HepG2 (cell line): Measurements from ENCODE around the gene MAP7D3. TPM values are rescaled to one million over a fixed set of nuclear protein-coding genes. Genes with fewer than 3 reads are reported as not detected.

Experiments
- ATAC-seq: fragments of 200-7000 bp; cut with Tn5 transposase; 3 replicates; pipeline ENCODE4 v1.9.1; 2020; ENCODE audit warnings: mild to moderate bottlenecking, moderate library complexity
- BruUV-seq: library from RNA; stranded (reverse); fragments of 400-500 nt; replicated peaks from 2 replicates; lab custom pipeline; 2021; lab: Mats Ljungman, UMichigan
- CTCF ChIA-PET: fragments of 300-600 bp; formaldehyde crosslinking; extraction: SDS; loops from one replicate; lab custom pipeline; 2021; ENCODE audit warnings: low total read pairs, inconsistent platforms, low intra/inter-chr PET ratio; lab: Yijun Ruan, JAX
- POLR2A ChIA-PET: fragments of 350-600 bp; sonication (Branson Sonifier 250); formaldehyde crosslinking; loops from one replicate; lab custom pipeline; 2020; ENCODE audit warnings: antibody characterized with exemption, inconsistent platforms; lab: Yijun Ruan, JAX
- DNase-seq: peaks from one replicate; pipeline ENCODE4 v3.0.0-alpha.2; 2015; ENCODE audit warnings: low spot score
- FAIRE-seq: peaks from 3 replicates; lab custom pipeline; 2011; peaks lifted over from hg19 to GRCh38; lab: Jason Lieb, UNC
- H2AFZ ChIP-seq: one replicate; pipeline ENCODE4 v1.6.1; 2011; ENCODE audit warnings: low read length, inconsistent platforms
- H3K27ac ChIP-seq: fragments of 300-600 bp; 3 replicates; pipeline ENCODE4 v1.8.0; 2011; ENCODE audit warnings: mixed run types, mild to moderate bottlenecking, mixed read lengths, low read length, inconsistent platforms; ENCODE audit not compliant: insufficient read depth; ENCODE audit errors: extremely low read length
- H3K27me3 ChIP-seq, 2 experiments: fragments of 200-600 bp in 1 of 2; 2 replicates in 1 of 2; 3 replicates in 1 of 2; pipeline versions ENCODE4 v1.6.0 to v1.8.0; 2011; ENCODE audit warnings: low read length in 2 of 2, mild to moderate bottlenecking in 2 of 2, moderate library complexity in 2 of 2, inconsistent platforms in 1 of 2; ENCODE audit not compliant: insufficient read depth in 2 of 2, control insufficient read depth in 1 of 2
- H3K36me3 ChIP-seq, 2 experiments: fragments of 200-600 bp in 1 of 2; replicated peaks in 1 of 2; 2 replicates in 1 of 2; 3 replicates in 1 of 2; pipeline versions ENCODE4 v1.5.1 to v1.8.0; 2011; ENCODE audit warnings: low read length in 2 of 2, inconsistent platforms in 1 of 2; ENCODE audit not compliant: insufficient read depth in 2 of 2, control insufficient read depth in 1 of 2
- H3K4me1 ChIP-seq: 2 replicates; pipeline ENCODE4 v1.5.1; 2012; ENCODE audit warnings: low read length, inconsistent platforms; ENCODE audit not compliant: insufficient read depth
- H3K4me2 ChIP-seq: 2 replicates; pipeline ENCODE4 v1.6.0; 2011; ENCODE audit warnings: low read depth, low read length, inconsistent platforms
- H3K4me3 ChIP-seq, 3 experiments: fragments of 200-600 bp in 1 of 3; sonication (generic), shearing (Covaris generic) in 1 of 3; replicated peaks in 1 of 3; 2 replicates each; pipeline ENCODE4 v1.5.1; 2011 to 2016; ENCODE audit warnings: low read length in 3 of 3, inconsistent platforms in 2 of 3, low read depth in 2 of 3, mild to moderate bottlenecking in 2 of 3, control low read depth in 1 of 3, mixed read lengths in 1 of 3; ENCODE audit not compliant: insufficient read depth in 1 of 3
- H3K79me2 ChIP-seq: one replicate; pipeline ENCODE4 v1.6.1; 2011; ENCODE audit warnings: low read length, inconsistent platforms; ENCODE audit not compliant: insufficient read depth
- H3K9ac ChIP-seq: 2 replicates; pipeline ENCODE4 v1.6.0; 2011; ENCODE audit warnings: mild to moderate bottlenecking, low read depth, low read length, inconsistent platforms; ENCODE audit not compliant: insufficient read depth
- H3K9me3 ChIP-seq: 2 replicates; pipeline ENCODE4 v1.5.1; 2012; ENCODE audit warnings: mild to moderate bottlenecking, low read length
- H4K20me1 ChIP-seq: 2 replicates; pipeline ENCODE4 v1.6.0; 2011; ENCODE audit warnings: inconsistent platforms, mild to moderate bottlenecking, low read length, moderate library complexity; ENCODE audit not compliant: insufficient read depth
- FOXK2 ChIP-seq: fragments of 450-650 bp; IDR thresholded peaks from 2 replicates; pipeline ENCODE4 v1.6.1; 2016
- NR2F6 ChIP-seq, 2 experiments: IDR thresholded peaks; 2 replicates each; pipeline ENCODE4 v1.6.1; 2016; ENCODE audit warnings: antibody characterized with exemption in 1 of 2, mild to moderate bottlenecking in 1 of 2
- PCBP1 ChIP-seq: fragments of 200-400 bp; formaldehyde crosslinking; IDR thresholded peaks from 2 replicates; pipeline ENCODE4 v1.6.1; 2017; ENCODE audit warnings: mild to moderate bottlenecking, low read depth, low read length, borderline replicate concordance
- PHB2 ChIP-seq: fragments of 450-650 bp; IDR thresholded peaks from 2 replicates; pipeline ENCODE4 v1.6.1; 2018; ENCODE audit not compliant: partially characterized antibody
- SMAD3 ChIP-seq: sonication (generic); formaldehyde crosslinking; IDR thresholded peaks from 2 replicates; pipeline ENCODE4 v1.4.0; 2020; ENCODE audit warnings: missing genetic modification reagents
- ZNF33A ChIP-seq: sonication (generic); formaldehyde crosslinking; IDR thresholded peaks from 2 replicates; pipeline ENCODE4 v1.5.1; 2020; ENCODE audit warnings: missing genetic modification reagents, mild to moderate bottlenecking, moderate library complexity, borderline replicate concordance
- ZNF354B ChIP-seq: sonication (generic); formaldehyde crosslinking; IDR thresholded peaks from 2 replicates; pipeline ENCODE4 v1.8.0; 2022; ENCODE audit warnings: mild to moderate bottlenecking, missing genetic modification reagents
- ZNF644 ChIP-seq: IDR thresholded peaks from 2 replicates; pipeline ENCODE4 v1.6.1; 2016; ENCODE audit warnings: low read depth
- WGBS: methylation state at CpG from one replicate; pipeline ENCODE4 v1.1.6; 2017; ENCODE audit warnings: low lambda C conversion rate; 5-methylcytosine and 5-hydroxymethylcytosine counted together
- in situ Hi-C: cut with HindIII; loops from 2 replicates; pipeline ENCODE4 v1.10.0; 2017; ENCODE audit warnings: low pct_unique_long_range_greater_than_20kb; ENCODE audit not compliant: extremely low pct_ligation_motif_present
- intact Hi-C: fragments of 100-400 bp; cut with micrococcal nuclease; formaldehyde crosslinking; loops from one replicate; pipeline ENCODE4 v1.10.0; 2022; ENCODE audit not compliant: unreplicated experiment
- polyA plus RNA-seq, 8 experiments: library from polyadenylated mRNA; depleted of rRNA in 3 of 8; stranded (reverse) in 7 of 8; unstranded in 1 of 8; fragments of >200 nt; fragmentation: Illumina TruSeq in 4 of 8; extraction: Trizol in 4 of 8; gene quantifications; 2 replicates each; pipeline versions ENCODE4 v1.2.1 to v1.2.3, GENCODE V29; 2011 to 2016; ENCODE audit warnings: low read depth in 4 of 8, missing spikeins in 1 of 8, mixed read lengths in 1 of 8; ENCODE audit not compliant: insufficient read depth in 1 of 8
- total RNA-seq, 5 experiments: library from RNA; depleted of rRNA; stranded (reverse); fragments of >200 nt; fragmentation: Illumina TruSeq; extraction: Trizol; gene quantifications; 2 replicates each; pipeline ENCODE4 v1.2.3, GENCODE V29; 2016; ENCODE audit warnings: low read depth in 1 of 5
- TF ChIP-seq, protein P1 (sequence below): sonication (generic); formaldehyde crosslinking; IDR thresholded peaks from 2 replicates; pipeline ENCODE4 v1.4.0; 2020; ENCODE audit warnings: mild to moderate bottlenecking, missing genetic modification reagents
- TF ChIP-seq, protein P2 (sequence below), 2 experiments: sonication (generic) in 1 of 2; formaldehyde crosslinking in 1 of 2; IDR thresholded peaks; 2 replicates each; pipeline versions ENCODE4 v1.4.0 to v1.6.1; 2018 to 2020; ENCODE audit warnings: missing genetic modification reagents in 2 of 2, borderline replicate concordance in 1 of 2, low read depth in 1 of 2, mild to moderate bottlenecking in 1 of 2, missing biosample characterization in 1 of 2

MAP7D3 gene
- total and polyA plus RNA-seq, 2 of the 13 experiments (the other 11 are each of a cell fraction or from before 2014, with no cell fraction given) = not detected

DNA sequence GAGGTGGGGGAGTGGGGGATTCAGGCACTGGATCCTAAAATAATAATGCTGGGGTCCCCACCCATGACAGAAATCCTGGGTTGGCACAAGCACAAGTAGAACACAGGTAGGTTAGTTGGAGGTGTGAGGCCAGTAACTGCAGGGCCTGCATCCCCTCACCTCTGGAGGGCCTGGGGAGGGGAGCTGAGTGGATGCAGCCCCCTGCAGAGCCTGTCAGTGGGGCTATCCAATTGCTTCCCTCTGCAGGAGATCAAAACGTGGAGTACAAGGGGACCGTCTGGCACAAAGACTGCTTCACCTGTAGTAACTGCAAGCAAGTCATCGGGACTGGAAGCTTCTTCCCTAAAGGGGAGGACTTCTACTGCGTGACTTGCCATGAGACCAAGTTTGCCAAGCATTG lies 43.7 kb downstream of the MAP7D3 start:
- H2AFZ ChIP-seq = no peak overlapping the region
- H3K4me1 ChIP-seq = no peaks in the 10 kb centered on the region
- H3K9ac ChIP-seq = no peak overlapping the region
- H3K27me3 ChIP-seq = no peaks in the 10 kb centered on the region; a peak in 2 of 5 replicates
- ChIA-PET CTCF (no interaction called here), POLR2A (no interaction called here)
- ATAC-seq (no peak), FAIRE-seq (no peak), DNase-seq (no peak)
- in situ Hi-C loops (no loop called here), intact Hi-C loops (loop anchor here (5.0 kb wide), 1 partner anchor 180 kb away; no protein-coding TSS in a partner anchor)
- no peaks in the 10 kb centered on the region for H3K36me3 ChIP-seq
- TF ChIP-seq, protein P1, sequence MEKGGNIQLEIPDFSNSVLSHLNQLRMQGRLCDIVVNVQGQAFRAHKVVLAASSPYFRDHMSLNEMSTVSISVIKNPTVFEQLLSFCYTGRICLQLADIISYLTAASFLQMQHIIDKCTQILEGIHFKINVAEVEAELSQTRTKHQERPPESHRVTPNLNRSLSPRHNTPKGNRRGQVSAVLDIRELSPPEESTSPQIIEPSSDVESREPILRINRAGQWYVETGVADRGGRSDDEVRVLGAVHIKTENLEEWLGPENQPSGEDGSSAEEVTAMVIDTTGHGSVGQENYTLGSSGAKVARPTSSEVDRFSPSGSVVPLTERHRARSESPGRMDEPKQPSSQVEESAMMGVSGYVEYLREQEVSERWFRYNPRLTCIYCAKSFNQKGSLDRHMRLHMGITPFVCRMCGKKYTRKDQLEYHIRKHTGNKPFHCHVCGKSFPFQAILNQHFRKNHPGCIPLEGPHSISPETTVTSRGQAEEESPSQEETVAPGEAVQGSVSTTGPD (CRISPR knock-in tag) = no peak
- TF ChIP-seq SMAD3 (CRISPR knock-in tag) (no peak), FOXK2 (no peak), ZNF644 (no peak), PHB2 (no peak), ZNF354B (CRISPR knock-in tag) (no peak), NR2F6 (IDR thresholded peaks at IDR 0.05) (no peak), NR2F6 (CRISPR knock-in tag; IDR thresholded peaks at IDR 0.05) (no peak), PCBP1 (no peak), ZNF33A (no peak)
- TF ChIP-seq, protein P2, sequence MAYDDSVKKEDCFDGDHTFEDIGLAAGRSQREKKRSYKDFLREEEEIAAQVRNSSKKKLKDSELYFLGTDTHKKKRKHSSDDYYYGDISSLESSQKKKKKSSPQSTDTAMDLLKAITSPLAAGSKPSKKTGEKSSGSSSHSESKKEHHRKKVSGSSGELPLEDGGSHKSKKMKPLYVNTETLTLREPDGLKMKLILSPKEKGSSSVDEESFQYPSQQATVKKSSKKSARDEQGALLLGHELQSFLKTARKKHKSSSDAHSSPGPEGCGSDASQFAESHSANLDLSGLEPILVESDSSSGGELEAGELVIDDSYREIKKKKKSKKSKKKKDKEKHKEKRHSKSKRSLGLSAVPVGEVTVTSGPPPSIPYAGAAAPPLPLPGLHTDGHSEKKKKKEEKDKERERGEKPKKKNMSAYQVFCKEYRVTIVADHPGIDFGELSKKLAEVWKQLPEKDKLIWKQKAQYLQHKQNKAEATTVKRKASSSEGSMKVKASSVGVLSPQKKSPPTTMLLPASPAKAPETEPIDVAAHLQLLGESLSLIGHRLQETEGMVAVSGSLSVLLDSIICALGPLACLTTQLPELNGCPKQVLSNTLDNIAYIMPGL (CRISPR knock-in tag; IDR thresholded peaks at IDR 0.05; ENCODE audit: borderline replicate concordance in 1 of 2, low read depth in 1 of 2) = no peak
- no peak overlapping the region for H3K4me2 ChIP-seq
- no peaks in the 10 kb centered on the region for H3K9me3 ChIP-seq
- no peaks in the 10 kb centered on the region for H3K79me2 ChIP-seq
- no peaks in the 10 kb centered on the region for H4K20me1 ChIP-seq
- no CpG with 5 or more reads among the region's 4 CpGs for WGBS
- H3K4me3 ChIP-seq = no peak overlapping the region
- no peak overlapping the region for H3K27ac ChIP-seq
- no TSS peak for BruUV-seq
